NCI-H1694 treated with DMSO at 0.1 percent for 48 hours (cell line): Measurements from ENCODE around the gene KIZ.
A peak's percentile ranks its signal among the peaks of the same experiment; 100 is the strongest.
"Not testable (repeated sequence)": the region's sequence is repeated elsewhere in the genome, so short reads cannot be mapped to it uniquely, and the experiment has no call there.

Experiments
- DNase-seq: peaks from one replicate; lab custom pipeline; 2025; lab: John Stamatoyannopoulos, UW

Gene KIZ

DNA sequence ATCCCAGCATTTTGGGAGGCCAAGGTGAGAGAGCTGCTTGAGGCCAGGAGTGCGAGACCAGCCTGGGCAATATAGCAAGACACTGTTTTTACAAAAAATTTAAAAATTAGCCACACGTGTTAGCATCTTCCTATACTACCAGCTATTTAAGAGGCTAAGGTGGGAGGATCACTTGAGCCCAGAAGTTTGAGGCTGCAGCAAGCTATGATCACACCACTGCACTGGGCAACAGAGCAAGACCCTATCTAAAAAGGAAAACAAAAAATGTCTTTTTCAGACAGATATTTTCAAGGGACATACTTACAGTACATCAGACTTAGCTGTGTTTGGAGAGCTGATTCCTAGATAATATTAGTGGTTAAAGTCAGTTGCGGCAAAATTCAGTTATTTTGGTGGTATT, 104.3 kb downstream of the KIZ start:
- DNase-seq: no peak

DNA sequence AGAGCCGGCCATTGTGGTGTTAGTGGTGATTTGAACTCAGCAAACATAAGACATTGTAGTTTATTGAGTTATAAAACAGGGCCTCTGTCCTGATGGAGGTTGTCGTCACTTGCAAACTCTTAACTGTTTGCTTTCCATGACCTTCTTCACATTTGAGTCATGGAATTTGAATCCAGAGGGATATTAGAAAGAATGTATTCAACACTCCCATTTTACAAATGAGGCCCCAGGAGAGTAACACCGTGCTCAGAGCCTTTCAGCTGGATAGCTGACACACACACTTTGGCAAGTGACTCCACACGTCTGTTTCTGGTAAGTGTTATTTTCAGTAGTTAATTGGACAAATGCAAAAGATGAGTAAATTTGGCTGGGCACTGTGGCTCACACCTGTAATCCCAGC, 104.8 kb downstream of the KIZ start:
- no peak for DNase-seq

DNA sequence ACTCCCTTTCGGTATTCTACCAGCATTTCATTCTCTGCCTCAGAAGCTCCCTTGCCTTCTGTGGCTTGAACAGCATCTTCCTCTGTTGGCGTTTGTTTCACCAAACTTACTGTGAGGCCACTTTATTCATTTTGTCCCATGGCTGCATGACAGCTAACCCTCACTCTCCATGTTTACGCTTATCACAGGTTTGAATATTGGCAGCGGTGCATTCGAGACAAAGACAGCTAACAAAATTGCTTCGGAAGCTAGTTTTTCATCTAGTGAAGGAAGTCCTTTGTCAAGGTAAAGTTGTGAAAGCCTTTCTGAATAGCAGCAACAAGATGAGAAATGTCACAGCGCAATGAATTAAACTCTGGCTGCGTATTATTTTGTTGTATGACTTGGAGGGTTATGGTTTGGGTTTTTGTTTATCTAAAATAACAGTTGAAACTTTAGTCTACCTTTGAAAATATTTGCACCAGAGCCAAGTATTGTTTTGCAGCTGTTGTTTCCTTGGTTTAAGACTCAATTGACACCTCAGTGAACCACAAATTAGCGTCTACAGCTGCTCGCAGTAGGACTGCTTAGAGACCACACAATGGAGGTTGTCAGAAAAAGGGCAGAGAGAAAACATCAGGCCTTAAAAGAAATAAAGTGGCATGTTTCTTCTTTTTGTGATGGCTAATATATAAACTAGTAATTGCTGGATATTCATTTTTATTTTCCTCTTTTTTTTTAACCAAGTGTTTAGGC, 106.8 kb downstream of the KIZ start:
- DNase-seq: no peak

GRCh38 chr20:21234324-21234723, 108.4 kb downstream of the KIZ start:
- DNase-seq: no peak

DNA sequence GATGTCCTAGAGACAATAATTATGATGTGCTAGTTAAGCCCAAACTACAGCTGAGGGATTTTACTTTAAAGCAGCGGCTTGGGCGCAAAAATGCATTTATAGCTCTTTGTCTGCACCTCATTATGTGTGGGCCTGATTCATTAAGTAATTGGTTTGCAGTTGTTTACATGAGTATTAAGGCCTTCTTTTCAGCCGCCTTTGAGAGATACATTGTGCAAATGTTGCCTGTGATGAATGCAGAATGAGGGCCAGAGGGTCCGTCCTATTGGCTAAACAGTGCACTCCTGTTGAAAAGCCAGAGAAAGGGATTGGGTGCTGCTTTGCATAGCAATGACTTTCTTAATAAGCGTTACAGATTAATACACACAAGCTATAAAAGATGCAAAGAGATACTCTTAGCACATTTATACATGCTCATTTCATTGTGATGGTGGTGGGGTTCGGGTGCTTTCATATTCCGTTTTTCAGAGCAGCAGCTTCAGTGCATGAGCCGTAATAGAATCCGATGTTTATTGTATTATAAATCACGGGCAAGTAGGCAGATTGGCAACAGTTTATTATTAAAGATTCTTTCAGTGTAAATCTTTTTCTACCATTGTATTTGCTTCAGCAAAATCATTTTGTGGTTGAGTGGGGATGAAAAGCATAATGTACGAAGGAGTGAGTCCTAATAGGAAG, 109.1 kb downstream of the KIZ start:
- DNase-seq: no peak

- peak; percentile 52 for DNase-seq
These were observed 109.9 kb downstream of the KIZ start for GRCh38 chr20:21235484-21236445.

GRCh38 chr20:21237956-21238799, 112.3 kb downstream of the KIZ start:
- DNase-seq: no peak

- no peak for DNase-seq
These were observed 113.1 kb downstream of the KIZ start for GRCh38 chr20:21238818-21239536.

DNA sequence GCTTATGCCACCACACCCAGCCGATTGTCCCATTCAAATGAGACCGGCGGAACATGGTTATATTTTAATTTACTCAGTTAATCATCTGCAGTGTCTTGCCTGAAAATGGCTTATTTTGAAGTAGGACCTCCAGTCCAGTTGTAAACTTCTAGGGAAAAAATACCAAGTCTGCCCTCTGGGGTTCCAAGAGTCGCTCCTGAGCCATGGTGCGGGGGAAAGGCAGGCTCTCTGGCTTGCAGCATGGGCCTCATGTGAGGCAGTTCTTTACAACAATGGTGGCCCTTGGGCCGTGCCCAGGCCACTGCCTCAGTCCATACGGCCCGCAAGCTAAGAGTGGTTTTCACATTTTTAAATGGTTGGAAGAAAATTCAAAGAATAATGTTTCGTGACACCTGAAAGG, 114.5 kb downstream of the KIZ start:
- DNase-seq: no peak

DNA sequence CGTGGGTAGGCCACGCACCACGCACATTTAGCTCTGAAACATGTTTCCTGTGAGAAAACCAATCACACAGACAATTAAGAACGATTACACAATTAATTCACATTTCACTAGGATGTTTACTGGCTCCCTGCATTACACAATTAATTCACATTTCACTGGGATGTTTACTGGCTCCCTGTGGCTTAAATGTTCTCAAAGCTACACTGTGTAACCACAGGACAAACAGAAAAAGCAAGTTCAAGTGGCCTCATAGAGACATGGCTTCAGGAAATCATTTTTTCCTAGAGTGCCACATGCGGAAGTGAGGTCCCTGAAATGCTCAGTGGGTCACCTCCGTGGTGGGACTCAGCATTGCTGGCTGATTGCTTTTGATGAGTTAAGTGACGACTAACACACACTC, 115.5 kb downstream of the KIZ start:
- no peak for DNase-seq

- DNase-seq: no peak
These were observed 117.9 kb downstream of the KIZ start for GRCh38 chr20:21243811-21244210.

GRCh38 chr20:21244808-21245207, 118.9 kb downstream of the KIZ start:
- no peak for DNase-seq

GRCh38 chr20:21246161-21246560, 120.3 kb downstream of the KIZ start:
- DNase-seq: no peak

DNA sequence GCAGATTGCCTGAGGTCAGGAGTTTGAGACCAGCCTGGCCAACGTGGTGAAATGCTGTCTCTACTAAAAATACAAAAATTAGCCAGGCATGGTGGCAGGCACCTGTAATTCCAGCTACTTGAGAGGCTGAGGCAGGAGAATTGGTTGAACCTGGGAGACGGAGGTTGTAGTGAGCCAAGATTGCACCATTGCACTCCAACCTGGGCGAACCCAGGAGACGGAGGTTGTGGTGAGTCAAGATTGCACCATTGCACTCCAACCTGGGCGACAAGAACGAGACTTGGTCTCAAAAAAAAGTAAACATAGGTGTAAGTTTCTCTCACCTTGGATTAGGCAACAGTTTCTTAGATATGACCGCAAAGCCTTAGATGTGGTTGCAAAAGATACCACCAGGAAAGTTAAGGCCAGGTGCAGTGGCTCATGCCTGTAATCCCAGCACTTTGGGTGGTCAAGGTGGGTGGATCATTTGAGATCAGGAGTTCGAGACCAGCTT, 121.8 kb downstream of the KIZ start:
- DNase-seq: not testable (repeated sequence)

DNA sequence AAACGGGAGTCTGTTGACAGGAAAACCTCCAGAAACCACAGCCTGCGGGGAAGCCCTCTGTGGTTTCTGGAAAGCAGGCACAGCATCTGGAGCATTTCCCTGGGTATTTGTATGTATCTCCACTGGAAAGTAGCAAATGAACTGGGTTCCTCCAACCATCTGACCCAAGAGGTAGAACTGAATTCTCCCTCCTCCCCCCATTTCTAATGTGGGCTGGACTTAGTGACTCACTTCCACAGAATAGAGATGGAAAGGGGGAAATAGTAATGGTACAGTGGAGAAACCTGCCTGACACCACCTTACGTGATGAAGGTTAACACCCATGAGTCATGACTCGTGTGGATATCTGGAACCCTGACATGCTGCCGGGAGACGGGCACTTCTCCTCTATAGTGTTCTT, 125.4 kb downstream of the KIZ start:
- no peak for DNase-seq

DNA sequence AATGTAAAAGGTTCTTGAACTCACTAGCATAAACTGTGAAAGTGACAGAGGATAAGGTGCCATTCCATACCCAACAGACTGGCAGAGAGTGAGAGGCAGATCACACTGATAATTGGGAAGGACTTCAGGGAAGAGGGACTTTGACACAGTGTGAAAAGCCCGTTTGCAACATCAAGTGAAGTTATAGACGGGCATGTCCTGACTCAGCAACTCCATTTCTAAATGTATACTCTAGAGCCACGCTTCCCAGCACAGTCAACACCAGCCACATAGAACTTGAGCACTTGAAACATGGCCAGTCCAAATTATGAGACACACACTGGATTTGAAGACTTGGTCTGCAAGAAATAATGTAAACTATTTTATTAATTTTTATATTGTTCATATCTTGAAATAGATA, 131.3 kb downstream of the KIZ start:
- DNase-seq: no peak

DNA sequence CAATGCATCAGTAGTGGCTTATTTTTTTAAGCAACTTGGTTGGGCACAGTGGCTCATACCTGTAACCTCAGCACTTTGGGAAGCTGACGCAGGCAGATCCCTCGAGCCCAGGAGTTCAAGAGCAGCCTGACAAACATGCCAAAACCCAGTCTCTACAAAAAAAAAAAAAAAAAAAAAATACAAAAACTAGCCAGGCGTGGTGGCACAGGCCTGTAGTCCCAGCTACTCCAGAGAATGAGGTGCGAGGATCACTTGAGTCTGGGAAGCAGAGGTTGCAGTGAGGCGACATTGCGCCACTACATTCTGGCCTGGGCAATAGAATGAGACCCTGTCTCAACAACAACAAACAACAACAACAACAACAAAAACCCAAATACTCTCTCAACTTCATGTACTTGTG, 132.5 kb downstream of the KIZ start:
- no peak for DNase-seq

DNA sequence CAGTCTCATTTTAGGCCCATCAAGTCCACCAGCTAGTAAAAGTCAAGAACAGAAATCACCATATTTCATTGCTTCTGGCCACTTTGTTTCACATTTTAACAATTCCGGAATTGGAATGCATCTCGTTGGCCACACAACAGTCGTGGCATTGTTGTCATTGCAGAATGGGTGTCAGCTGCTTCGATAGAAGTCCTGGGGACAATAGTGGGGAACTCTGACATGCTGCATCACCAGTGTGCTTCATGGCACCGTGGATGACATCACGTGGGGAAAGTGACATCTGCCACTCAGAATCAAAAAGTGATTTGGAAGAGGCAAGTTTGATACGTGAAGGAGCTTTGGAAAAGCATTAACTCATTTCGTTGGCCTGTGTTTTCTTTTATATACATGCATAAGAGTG, 133.5 kb downstream of the KIZ start:
- no peak for DNase-seq

DNA sequence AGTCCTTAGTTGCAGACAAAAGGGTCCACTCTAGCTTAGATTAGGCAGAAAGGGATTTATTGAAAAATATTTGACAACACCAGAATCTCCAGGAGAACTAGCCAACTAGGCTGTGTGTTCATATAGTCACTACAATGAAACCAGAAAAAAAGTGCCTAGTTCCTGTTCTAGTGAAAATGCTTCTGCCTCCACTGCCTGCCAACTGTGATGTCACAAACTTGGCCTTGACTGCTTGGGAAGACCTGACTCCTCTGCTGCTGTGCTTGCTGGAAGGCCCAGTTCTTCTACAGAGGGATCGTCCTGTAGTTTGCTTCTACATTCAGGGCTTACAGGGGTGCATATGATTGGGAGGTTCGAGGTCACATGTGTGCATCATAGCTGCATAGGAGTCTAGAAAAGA, 136.9 kb downstream of the KIZ start:
- DNase-seq: no peak

GRCh38 chr20:21265261-21266190, 139.6 kb downstream of the KIZ start:
- DNase-seq: no peak
